ENCODE results near the gene CDK5RAP1.

- TF ChIP-seq POLR2A (IDR thresholded peaks at IDR 0.05; ENCODE audit: low read depth, low read length) (no peak), POLR2AphosphoS5 (IDR thresholded peaks at IDR 0.05; ENCODE audit: low read depth, low read length) (no peak), TAF1 (IDR thresholded peaks at IDR 0.05; ENCODE audit: low read depth, low read length) (no peak), PAX5 (IDR thresholded peaks at IDR 0.05; ENCODE audit: insufficient read depth, low read length, severe bottlenecking) (no peak), SPI1 (IDR thresholded peaks at IDR 0.05; ENCODE audit: low read depth, low read length) (no peak)
These were observed 72.9 kb downstream of the CDK5RAP1 start for GRCh38 chr20:33328157-33329137.
